GM19023 (cell line): Measurements from ENCODE around the gene AKNA.

ENCODE experiments used
- ATAC-seq: cut with Tn5 transposase; IDR thresholded peaks from one replicate; pipeline ENCODE4 v1.9.1; 2021; ENCODE audit warnings: mild to moderate bottlenecking, moderate library complexity; ENCODE audit not compliant: unreplicated experiment

Gene AKNA

DNA sequence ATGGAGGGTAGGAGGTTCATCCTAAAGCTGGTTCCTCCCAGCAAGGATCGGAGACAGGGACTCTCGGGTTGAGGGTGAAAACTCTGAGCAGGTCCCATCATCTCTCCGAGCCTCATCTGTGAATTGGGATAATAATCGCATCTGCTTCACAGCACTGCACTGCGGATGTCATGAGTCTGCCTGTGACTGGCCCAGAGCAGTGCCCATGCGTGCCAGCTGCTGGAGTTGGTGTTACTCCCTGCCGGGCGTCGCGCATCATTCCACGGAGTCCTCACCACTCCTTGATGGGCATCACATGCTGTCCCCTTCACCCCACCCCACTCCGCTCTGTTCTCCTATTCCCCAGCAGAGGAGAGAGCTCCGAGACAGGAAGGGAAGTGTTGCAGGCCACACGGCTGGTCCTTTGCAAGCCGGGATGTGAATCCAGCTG, 100.0 kb downstream of the AKNA start:
- ATAC-seq: no peak

DNA sequence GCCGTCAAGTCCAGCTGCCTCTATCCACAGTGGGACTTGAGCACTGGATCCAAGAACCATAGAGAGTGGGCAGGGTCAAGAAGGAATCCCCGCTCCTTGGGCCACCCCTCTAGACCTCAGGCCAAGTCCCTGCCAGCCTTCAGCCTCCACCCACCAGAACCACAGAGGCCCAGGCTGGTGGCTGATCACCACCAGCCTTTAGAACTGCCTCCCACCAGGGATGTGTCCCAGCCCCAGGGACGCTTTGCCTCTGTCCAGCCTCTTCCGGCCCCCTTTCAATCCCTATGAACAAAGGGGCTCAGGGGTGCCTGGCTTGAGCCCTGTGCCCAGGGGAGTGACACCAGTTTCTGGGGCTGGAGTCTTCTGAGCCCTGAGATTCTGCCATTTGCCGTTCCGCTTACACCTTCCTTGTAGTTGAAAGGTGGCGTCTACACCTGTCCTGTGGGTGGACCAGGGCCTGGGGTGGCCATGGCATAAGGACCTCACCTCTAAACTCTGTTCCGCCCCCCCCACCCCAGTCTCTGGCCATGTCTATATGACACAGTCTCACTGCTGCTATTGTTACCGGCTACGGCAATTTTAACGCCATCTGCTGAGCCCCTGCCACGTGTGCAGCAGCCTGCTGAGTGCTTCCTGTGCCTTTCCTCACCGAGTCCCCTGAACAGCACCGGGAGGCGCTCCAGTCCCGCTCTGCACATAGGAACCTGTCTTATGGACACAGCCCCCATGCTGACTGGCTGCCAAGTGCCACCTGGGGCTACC, 100.6 kb downstream of the AKNA start:
- ATAC-seq: no peak

DNA sequence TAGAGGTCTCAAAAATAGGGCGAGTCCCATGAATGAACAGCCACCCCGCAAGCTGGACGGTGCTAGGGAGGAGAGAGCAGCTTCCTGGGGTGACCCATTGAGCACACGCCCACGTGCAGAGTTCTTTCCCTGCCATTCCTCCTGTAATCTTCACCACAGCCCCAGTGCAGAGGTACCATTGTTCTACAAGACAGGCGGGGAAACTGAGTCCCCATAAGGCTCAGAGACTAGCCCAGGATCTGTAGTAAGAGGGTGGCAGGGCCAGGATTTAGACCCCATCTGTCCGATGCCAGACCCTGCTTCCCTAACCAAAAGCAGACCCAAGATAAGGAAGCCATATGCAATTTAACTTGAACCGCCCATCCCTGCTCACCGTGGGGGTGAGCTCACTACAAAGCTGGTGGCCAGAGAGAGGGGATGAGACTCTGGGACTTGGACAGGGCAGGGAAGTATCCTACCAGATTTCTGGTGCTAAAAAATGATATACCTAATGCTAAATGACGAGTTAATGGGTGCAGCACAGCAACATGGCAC, 101.6 kb downstream of the AKNA start:
- ATAC-seq: no peak

DNA sequence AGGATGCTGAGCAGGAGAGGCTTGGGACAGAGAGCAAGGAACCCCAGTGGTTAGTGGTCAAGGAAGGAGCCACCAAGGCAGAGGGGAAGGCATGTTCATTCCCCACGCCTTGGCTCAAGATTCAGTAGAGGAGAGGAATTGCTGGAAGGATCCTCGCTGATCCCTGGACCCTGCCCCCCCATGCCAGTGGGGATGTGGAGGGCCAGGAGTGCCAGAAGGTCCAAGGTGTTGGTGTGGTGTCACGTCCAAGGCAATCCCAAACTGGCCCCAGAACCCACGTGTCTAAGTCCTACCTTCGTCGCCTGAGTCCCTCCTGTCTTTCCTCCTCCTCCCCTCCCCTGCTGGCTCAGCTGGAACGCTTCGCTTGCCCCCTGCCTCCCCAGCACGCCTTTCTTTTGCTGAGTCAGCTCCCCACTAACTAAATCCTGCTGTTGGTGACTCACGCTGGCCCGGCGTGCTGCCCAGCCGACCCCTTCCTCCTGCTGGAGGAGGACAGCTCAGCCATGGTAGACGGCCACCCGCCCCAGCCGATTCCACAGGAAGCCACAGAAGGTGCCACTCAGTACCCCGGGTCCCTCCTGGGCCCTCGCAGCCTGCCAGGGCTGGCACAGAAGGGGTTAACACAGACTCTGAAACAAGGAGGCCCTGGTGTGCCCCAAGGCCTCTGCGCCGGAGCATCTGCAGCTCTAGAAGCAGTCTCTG, 102.5 kb downstream of the AKNA start:
- no peak for ATAC-seq

DNA sequence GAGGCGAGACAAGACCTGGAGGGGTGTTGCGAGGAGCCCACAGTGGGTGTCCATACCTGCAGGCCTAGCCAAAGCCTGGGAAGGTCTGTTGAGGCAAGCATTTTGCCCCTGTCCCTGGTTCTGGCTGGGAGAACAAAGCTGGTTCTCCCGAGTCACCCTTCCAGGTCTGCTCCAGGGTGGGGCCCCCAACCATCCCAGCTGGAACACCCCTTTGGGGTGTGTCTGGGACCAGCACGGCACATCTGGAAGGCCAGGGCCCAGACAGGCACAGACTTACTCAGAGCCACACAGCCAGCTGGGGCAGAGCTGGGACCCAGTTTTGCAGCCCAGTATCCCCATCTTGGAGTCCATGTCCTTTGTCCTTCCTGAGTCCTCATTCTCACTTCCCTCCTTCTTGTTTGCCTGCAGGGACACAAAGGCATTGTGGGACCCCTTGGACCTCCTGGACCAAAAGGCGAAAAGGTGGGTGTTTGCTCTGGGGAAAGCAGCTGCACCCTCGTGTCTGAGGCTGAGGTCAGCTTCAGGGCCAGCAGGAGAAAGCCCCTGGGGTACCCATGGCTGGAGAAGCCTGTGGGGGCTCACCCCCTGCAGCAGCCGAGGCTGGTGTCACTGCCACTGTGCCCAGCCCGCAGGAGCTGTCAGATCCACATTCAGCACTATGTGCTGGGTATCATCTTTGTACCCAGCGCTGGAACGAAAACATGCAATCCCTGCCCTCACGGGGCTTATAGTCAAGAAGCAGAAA, 103.3 kb downstream of the AKNA start:
- no peak for ATAC-seq
